CD14-positive monocyte (primary cell): ENCODE data around the gene DDIAS. TPM values are rescaled to one million over a fixed set of nuclear protein-coding genes. Genes with fewer than 3 reads are reported as not detected.

Experiments used
- DNase-seq, 3 donors: peaks; one replicate each; pipeline ENCODE4 v3.0.0-alpha.2; 2011 to 2022
- H2AFZ ChIP-seq: 2 replicates; pipeline ENCODE4 v1.6.0; 2012; ENCODE audit warnings: mild to moderate bottlenecking, low read depth, low read length, inconsistent platforms; ENCODE audit not compliant: insufficient read depth, poor library complexity, severe bottlenecking
- H3K27ac ChIP-seq, 2 donors: 1 replicate in 1 of 2; 2 replicates in 1 of 2; pipeline ENCODE4 v1.5.1; 2012 to 2013; ENCODE audit warnings: low read length in 2 of 2, control low read depth in 1 of 2, inconsistent platforms in 1 of 2, low read depth in 1 of 2, mild to moderate bottlenecking in 1 of 2
- H3K27me3 ChIP-seq, 2 donors: one replicate each; pipeline versions ENCODE4 v1.6.0 to v1.6.1; 2011 to 2013; ENCODE audit warnings: low read length in 2 of 2; ENCODE audit not compliant: control insufficient read depth in 2 of 2, insufficient read depth in 2 of 2
- H3K36me3 ChIP-seq, 2 donors: replicated peaks in 1 of 2; 1 replicate in 1 of 2; 2 replicates in 1 of 2; pipeline versions ENCODE4 v1.5.1 to v1.6.1; 2012 to 2013; ENCODE audit warnings: low read length in 2 of 2, control low read depth in 1 of 2, inconsistent platforms in 1 of 2, mild to moderate bottlenecking in 1 of 2; ENCODE audit not compliant: insufficient read depth in 2 of 2, control insufficient read depth in 1 of 2
- H3K4me1 ChIP-seq, 2 donors: 1 replicate in 1 of 2; 2 replicates in 1 of 2; pipeline versions ENCODE4 v1.5.1 to v1.6.1; 2012 to 2013; ENCODE audit warnings: low read length in 2 of 2, control low read depth in 1 of 2, inconsistent platforms in 1 of 2, mild to moderate bottlenecking in 1 of 2, moderate library complexity in 1 of 2; ENCODE audit not compliant: insufficient read depth in 2 of 2, control insufficient read depth in 1 of 2
- H3K4me2 ChIP-seq: replicated peaks from 2 replicates; pipeline ENCODE3; 2012; ENCODE audit warnings: low read length, moderate library complexity, mild to moderate bottlenecking; ENCODE audit not compliant: poor library complexity, severe bottlenecking; ENCODE audit errors: extremely low read depth
- H3K4me3 ChIP-seq, 3 experiments: fragments of 200-600 bp in 1 of 3; sonication (generic) in 1 of 3; replicated peaks in 1 of 3; 1 replicate in 2 of 3; 2 replicates in 1 of 3; pipeline ENCODE4 v1.5.1; 2011 to 2013; ENCODE audit warnings: low read length in 3 of 3, mild to moderate bottlenecking in 3 of 3, control low read depth in 2 of 3, low read depth in 2 of 3, inconsistent platforms in 1 of 3, moderate library complexity in 1 of 3
- H3K79me2 ChIP-seq: 2 replicates; pipeline ENCODE4 v1.6.0; 2012; ENCODE audit warnings: mild to moderate bottlenecking, control low read depth, inconsistent platforms, low read length, moderate library complexity; ENCODE audit not compliant: insufficient read depth
- H3K9ac ChIP-seq: 2 replicates; pipeline ENCODE4 v1.6.0; 2017; ENCODE audit warnings: low read length, mild to moderate bottlenecking; ENCODE audit not compliant: insufficient read depth, poor library complexity, severe bottlenecking
- H3K9me3 ChIP-seq, 2 donors: replicated peaks in 1 of 2; 1 replicate in 1 of 2; 2 replicates in 1 of 2; pipeline versions ENCODE4 v1.5.1 to v1.6.1; 2012 to 2013; ENCODE audit warnings: low read length in 2 of 2, control low read depth in 1 of 2; ENCODE audit not compliant: control insufficient read depth in 1 of 2, insufficient read depth in 1 of 2
- H4K20me1 ChIP-seq: 2 replicates; pipeline ENCODE4 v1.6.0; 2012; ENCODE audit warnings: mild to moderate bottlenecking, low read length, control low read depth, moderate library complexity; ENCODE audit not compliant: insufficient read depth
- H3K27ac Mint-ChIP-seq, 7 donors: one replicate each; pipeline ENCODE4 v1.8.0; 2020; ENCODE audit warnings: mild to moderate bottlenecking in 7 of 7, mixed read lengths in 7 of 7, moderate library complexity in 6 of 7, inconsistent platforms in 2 of 7
- H3K27me3 Mint-ChIP-seq, 3 donors: one replicate each; pipeline ENCODE4 v1.8.0; 2021 to 2022; ENCODE audit warnings: low read depth in 3 of 3, mild to moderate bottlenecking in 3 of 3, mixed read lengths in 3 of 3, moderate library complexity in 3 of 3, inconsistent platforms in 1 of 3
- H3K36me3 Mint-ChIP-seq, 2 donors: one replicate each; pipeline ENCODE4 v1.8.0; 2020; ENCODE audit warnings: mixed read lengths in 2 of 2, inconsistent platforms in 1 of 2, mild to moderate bottlenecking in 1 of 2
- H3K4me1 Mint-ChIP-seq: one replicate; pipeline ENCODE4 v1.8.0; 2020; ENCODE audit warnings: mild to moderate bottlenecking, mixed read lengths
- H3K4me3 Mint-ChIP-seq, 2 donors: one replicate each; pipeline ENCODE4 v1.8.0; 2020; ENCODE audit warnings: mild to moderate bottlenecking in 2 of 2, mixed read lengths in 2 of 2, moderate library complexity in 1 of 2
- H3K9me3 Mint-ChIP-seq, 7 donors: one replicate each; pipeline ENCODE4 v1.8.0; 2020 to 2022; ENCODE audit warnings: mixed read lengths in 7 of 7, mild to moderate bottlenecking in 6 of 7, moderate library complexity in 6 of 7, inconsistent platforms in 2 of 7
- WGBS: methylation state at CpG from one replicate; pipeline ENCODE4 v1.1.5; 2013; ENCODE audit warnings: missing lambda C conversion rate; ENCODE audit not compliant: insufficient coverage; 5-methylcytosine and 5-hydroxymethylcytosine counted together
- intact Hi-C, 2 donors: fragments of 100-400 bp; cut with micrococcal nuclease; formaldehyde crosslinking; loops; one replicate each; pipeline versions ENCODE4 v1.15.0 to v1.15.1; 2023
- polyA plus RNA-seq, 3 donors: library from polyadenylated mRNA; depleted of rRNA in 1 of 3; unstranded in 2 of 3; stranded (reverse) in 1 of 3; fragments of 300-500 nt in 2 of 3; fragments of >200 nt in 1 of 3; fragmentation: Illumina TruSeq in 2 of 3; gene quantifications; 1 replicate in 2 of 3; 2 replicates in 1 of 3; pipeline ENCODE4 v1.2.3, GENCODE V29; 2012 to 2021
- TF ChIP-seq, protein P1 (sequence below): fragments of 200-600 bp; IDR thresholded peaks from one replicate; pipeline ENCODE4 v1.8.0; 2022; ENCODE audit warnings: antibody characterized with exemption, mild to moderate bottlenecking

Gene DDIAS
- polyA plus RNA-seq, 3 donors, result 6.0 to 14.1 (median 13.5) TPM

DNA sequence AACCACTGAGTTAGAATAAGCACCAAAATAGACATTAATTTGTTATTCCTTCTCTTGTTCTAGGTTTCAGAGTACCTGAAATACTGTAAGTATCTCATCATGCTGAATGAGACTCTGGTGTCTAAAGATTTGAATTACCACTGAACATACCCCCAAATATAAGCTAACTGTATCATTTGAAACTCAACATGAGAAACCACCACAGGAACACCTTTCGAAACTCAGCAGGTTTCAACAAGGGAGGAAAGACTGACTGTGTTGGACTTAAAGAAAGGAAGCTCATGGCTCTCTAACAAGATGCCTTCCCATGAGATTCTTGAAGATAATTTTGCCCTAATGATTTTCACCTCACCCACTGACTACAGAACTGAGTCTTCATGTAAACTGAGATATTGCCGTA lies 38.3 kb upstream of the DDIAS start:
- peaks cover 16 to 18% of the 10 kb centered on the region in 2 donors for H3K4me1 ChIP-seq
- H3K9me3 Mint-ChIP-seq, result no peaks in the 10 kb centered on the region
- peak overlapping the region in 2 of 7 donors; percentile 8 to 30 for H3K27ac Mint-ChIP-seq
- H3K9ac ChIP-seq, result no peak overlapping the region
- H3K27me3 Mint-ChIP-seq, result no peaks in the 10 kb centered on the region
- no peaks in the 10 kb centered on the region for H3K27me3 ChIP-seq
- no peak overlapping the region for H3K4me3 ChIP-seq
- H3K36me3 ChIP-seq, result peaks cover 2 to 4% of the 10 kb centered on the region in 2 donors
- H3K4me3 Mint-ChIP-seq, result no peak overlapping the region
- H4K20me1 ChIP-seq, result peaks cover 74% of the 10 kb centered on the region
- no peaks in the 10 kb centered on the region for H3K9me3 ChIP-seq
- H3K4me2 ChIP-seq, result no peak overlapping the region
- H3K4me1 Mint-ChIP-seq, result peaks cover 19% of the 10 kb centered on the region
- H3K27ac ChIP-seq, result no peak overlapping the region
- no CpG with 5 or more reads among the region's 2 CpGs for WGBS
- TF ChIP-seq, protein P1, sequence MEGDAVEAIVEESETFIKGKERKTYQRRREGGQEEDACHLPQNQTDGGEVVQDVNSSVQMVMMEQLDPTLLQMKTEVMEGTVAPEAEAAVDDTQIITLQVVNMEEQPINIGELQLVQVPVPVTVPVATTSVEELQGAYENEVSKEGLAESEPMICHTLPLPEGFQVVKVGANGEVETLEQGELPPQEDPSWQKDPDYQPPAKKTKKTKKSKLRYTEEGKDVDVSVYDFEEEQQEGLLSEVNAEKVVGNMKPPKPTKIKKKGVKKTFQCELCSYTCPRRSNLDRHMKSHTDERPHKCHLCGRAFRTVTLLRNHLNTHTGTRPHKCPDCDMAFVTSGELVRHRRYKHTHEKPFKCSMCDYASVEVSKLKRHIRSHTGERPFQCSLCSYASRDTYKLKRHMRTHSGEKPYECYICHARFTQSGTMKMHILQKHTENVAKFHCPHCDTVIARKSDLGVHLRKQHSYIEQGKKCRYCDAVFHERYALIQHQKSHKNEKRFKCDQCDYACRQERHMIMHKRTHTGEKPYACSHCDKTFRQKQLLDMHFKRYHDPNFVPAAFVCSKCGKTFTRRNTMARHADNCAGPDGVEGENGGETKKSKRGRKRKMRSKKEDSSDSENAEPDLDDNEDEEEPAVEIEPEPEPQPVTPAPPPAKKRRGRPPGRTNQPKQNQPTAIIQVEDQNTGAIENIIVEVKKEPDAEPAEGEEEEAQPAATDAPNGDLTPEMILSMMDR, result no peak
- no peak for DNase-seq
- H3K36me3 Mint-ChIP-seq, result peaks cover 0 to 9% of the 10 kb centered on the region in 2 donors
- intact Hi-C loops, result loop anchor here in 1 of 2 donors (10.0 kb wide), 1 partner anchor 212 kb away; the partner anchor contains the start of gene RAB30
- no peak overlapping the region for H2AFZ ChIP-seq
- H3K79me2 ChIP-seq, result peaks cover 25% of the 10 kb centered on the region

DNA sequence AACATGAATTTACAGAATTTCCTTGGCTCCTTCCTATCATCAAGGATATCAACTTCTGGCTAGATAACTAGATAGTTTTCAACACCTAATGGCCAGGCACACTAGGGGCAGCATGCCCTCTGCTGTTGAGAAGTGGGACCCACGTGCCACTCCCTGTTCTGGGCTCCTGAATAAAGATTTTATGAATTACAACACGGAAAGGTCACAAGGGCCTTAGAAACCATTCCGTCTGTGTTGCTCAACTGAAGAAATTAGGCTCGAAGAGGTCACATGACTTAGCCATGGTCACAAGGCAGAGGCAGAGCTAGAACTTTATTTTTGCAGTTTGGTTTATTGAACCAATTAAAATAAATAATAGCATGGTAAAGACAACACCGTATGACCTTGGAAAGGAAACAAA lies 37.3 kb upstream of the DDIAS start:
- Histone ChIP-seq H3K4me1 (peaks cover 16 to 28% of the 10 kb centered on the region in 2 donors), H3K4me3 (no peak overlapping the region), H2AFZ (no peak overlapping the region), H4K20me1 (peaks cover 72% of the 10 kb centered on the region), H3K27ac (peak overlapping the region in 1 of 2 donors; percentile 1), H3K9me3 (no peaks in the 10 kb centered on the region), H3K4me2 (no peak overlapping the region), H3K79me2 (peaks cover 30% of the 10 kb centered on the region), H3K9ac (no peak overlapping the region), H3K36me3 (no peaks in the 10 kb centered on the region), H3K27me3 (no peaks in the 10 kb centered on the region)
- Mint-ChIP-seq H3K36me3 (peaks cover 0 to 5% of the 10 kb centered on the region in 2 donors), H3K4me3 (peak overlapping the region in 1 of 2 donors; percentile 46), H3K27me3 (no peaks in the 10 kb centered on the region), H3K4me1 (peaks cover 24% of the 10 kb centered on the region), H3K9me3 (no peaks in the 10 kb centered on the region), H3K27ac (peak overlapping the region in 6 of 7 donors; percentile 6 to 71 (median 63))
- TF ChIP-seq, protein P1, result peak; percentile 75
- DNase-seq, result peak; percentile 77 to 88 (median 86)
- 0% methylated on average over 4 of the region's 5 CpGs for WGBS
- intact Hi-C loops, result loop anchor here in 1 of 2 donors (10.0 kb wide), 1 partner anchor 211 kb away; the partner anchor contains the start of gene RAB30
